Natural killer cell (primary cell): ENCODE data around the gene ETF1. TPM values are rescaled to one million over a fixed set of nuclear protein-coding genes. Genes with fewer than 3 reads are reported as not detected.

Experiments used
- ATAC-seq, 3 donors: fragments of 150-1000 bp in 2 of 3; fragments of 200-7000 bp in 1 of 3; cut with Tn5 transposase; 1 replicate in 1 of 3; 2 replicates in 2 of 3; pipeline ENCODE4 v1.10.0; 2021; ENCODE audit warnings: mild to moderate bottlenecking in 2 of 3, moderate library complexity in 2 of 3
- DNase-seq, 2 donors: peaks; one replicate each; pipeline versions ENCODE4 v3.0.0 to v3.0.0-alpha.2; 2013 to 2021; ENCODE audit warnings: mixed read lengths in 1 of 2
- H3K27ac ChIP-seq: one replicate; pipeline ENCODE4 v1.5.1; 2013; ENCODE audit warnings: mild to moderate bottlenecking, low read length
- H3K27me3 ChIP-seq: one replicate; pipeline ENCODE4 v1.6.1; 2013; ENCODE audit warnings: low read length; ENCODE audit not compliant: control insufficient read depth, insufficient read depth
- H3K36me3 ChIP-seq: one replicate; pipeline ENCODE4 v1.6.1; 2013; ENCODE audit warnings: low read length; ENCODE audit not compliant: control insufficient read depth, insufficient read depth
- H3K4me1 ChIP-seq: one replicate; pipeline ENCODE4 v1.6.1; 2013; ENCODE audit warnings: low read length; ENCODE audit not compliant: control insufficient read depth, insufficient read depth
- H3K4me3 ChIP-seq: one replicate; pipeline ENCODE4 v1.5.1; 2013; ENCODE audit warnings: low read length
- H3K9me3 ChIP-seq: one replicate; pipeline ENCODE4 v1.6.1; 2013; ENCODE audit warnings: low read length; ENCODE audit not compliant: control insufficient read depth, insufficient read depth
- H3K27ac Mint-ChIP-seq, 2 donors: one replicate each; pipeline ENCODE4 v1.8.0; 2022; ENCODE audit warnings: mild to moderate bottlenecking in 2 of 2, mixed read lengths in 2 of 2, moderate library complexity in 1 of 2
- H3K27me3 Mint-ChIP-seq, 2 donors: one replicate each; pipeline ENCODE4 v1.8.0; 2022; ENCODE audit warnings: low read depth in 2 of 2, mixed read lengths in 2 of 2
- H3K36me3 Mint-ChIP-seq: one replicate; pipeline ENCODE4 v1.8.0; 2022; ENCODE audit warnings: mixed read lengths
- H3K4me1 Mint-ChIP-seq, 2 donors: one replicate each; pipeline ENCODE4 v1.8.0; 2022; ENCODE audit warnings: mixed read lengths in 2 of 2
- H3K4me3 Mint-ChIP-seq: one replicate; pipeline ENCODE4 v1.8.0; 2022; ENCODE audit warnings: mild to moderate bottlenecking, moderate library complexity, mixed read lengths
- H3K9me3 Mint-ChIP-seq, 2 donors: one replicate each; pipeline ENCODE4 v1.8.0; 2022; ENCODE audit warnings: mixed read lengths in 2 of 2
- CTCF ChIP-seq: fragments of 200-600 bp; IDR thresholded peaks from one replicate; pipeline ENCODE4 v1.8.0; 2022; ENCODE audit warnings: antibody characterized with exemption
- WGBS: methylation state at CpG from one replicate; pipeline ENCODE4 v1.1.7; 2013; ENCODE audit warnings: missing lambda C conversion rate; ENCODE audit not compliant: insufficient coverage; 5-methylcytosine and 5-hydroxymethylcytosine counted together
- intact Hi-C: fragments of 100-400 bp; cut with micrococcal nuclease; formaldehyde crosslinking; loops from one replicate; pipeline ENCODE4 v1.14.2; 2022
- total RNA-seq, 4 donors: library from RNA; stranded (reverse); fragments of 120-200 nt in 1 of 4; gene quantifications; one replicate each; pipeline versions ENCODE4 v1.2.3 to v1.2.4, GENCODE V29; 2013 to 2022

ETF1 gene
- total RNA-seq, 3 donors from 2014 or later (not counting 1 experiment from before 2014, with no cell fraction given): 135 to 189 (median 136) TPM

DNA sequence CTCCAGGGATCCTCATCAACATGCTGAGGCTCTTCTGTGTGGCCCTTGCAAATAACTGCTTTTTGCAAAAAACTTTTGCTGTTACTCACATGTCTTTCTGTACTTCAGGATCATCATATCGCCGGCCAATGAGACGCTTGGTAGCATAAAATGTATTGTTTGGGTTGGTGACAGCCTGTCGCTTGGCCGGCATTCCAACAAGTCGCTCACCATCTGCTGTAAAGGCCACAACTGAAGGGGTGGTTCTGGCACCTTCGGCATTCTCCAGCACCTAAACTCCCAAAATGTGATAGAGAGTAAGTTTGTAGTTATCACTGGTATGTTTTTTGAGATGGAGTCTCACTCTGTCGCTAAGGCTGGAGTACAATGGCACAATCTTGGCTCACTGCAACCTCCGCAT, 27.8 kb upstream of the ETF1 start:
- Mint-ChIP-seq H3K4me3 (no peak overlapping the region), H3K36me3 (peaks cover 18% of the 10 kb centered on the region), H3K4me1 (peaks cover 45 to 59% of the 10 kb centered on the region in 2 donors), H3K27me3 (no peaks in the 10 kb centered on the region), H3K9me3 (peaks cover 0 to 1% of the 10 kb centered on the region in 2 donors), H3K27ac (no peak overlapping the region)
- Histone ChIP-seq H3K36me3 (peaks cover 72% of the 10 kb centered on the region), H3K27ac (no peak overlapping the region), H3K9me3 (no peaks in the 10 kb centered on the region), H3K4me3 (no peak overlapping the region), H3K4me1 (peaks cover 33% of the 10 kb centered on the region), H3K27me3 (no peaks in the 10 kb centered on the region)
- no peak for DNase-seq
- no peak for ATAC-seq
- TF ChIP-seq CTCF: no peak
- 99% methylated on average over 9 of the region's 9 CpGs for WGBS
- intact Hi-C loops: loop anchor here (10.0 kb wide), 2 partner anchors 624 to 724 kb away; partner anchors contain the start of genes MATR3 and SIL1

DNA sequence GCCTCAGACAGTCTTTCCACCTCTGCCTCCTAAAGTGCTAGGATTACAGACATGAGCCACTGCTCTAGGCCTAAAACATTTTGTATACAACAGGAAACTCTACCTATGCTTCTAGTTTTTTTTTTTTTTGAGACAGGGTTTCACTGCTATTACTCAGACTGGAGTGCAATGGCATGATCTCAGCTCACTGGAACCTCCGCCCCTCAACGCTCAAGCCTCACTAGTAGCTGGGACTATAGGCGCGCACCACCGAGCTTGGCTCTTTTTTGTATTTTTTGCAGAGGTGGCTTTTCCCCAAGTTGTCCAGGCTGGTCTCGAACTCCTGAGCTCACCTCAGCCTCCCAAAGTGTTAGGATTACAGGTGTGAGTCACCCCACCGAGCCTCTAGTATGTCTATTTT, 26.7 kb upstream of the ETF1 start:
- intact Hi-C loops: loop anchor here (10.0 kb wide), 3 partner anchors 625 to 815 kb away; partner anchors contain the start of genes MATR3, MZB1, SIL1 and SLC23A1
- no peaks in the 10 kb centered on the region for H3K27me3 ChIP-seq
- TF ChIP-seq CTCF: no peak
- ATAC-seq (no peak), DNase-seq (no peak)
- Mint-ChIP-seq H3K9me3 (no peaks in the 10 kb centered on the region), H3K36me3 (peaks cover 26% of the 10 kb centered on the region), H3K27me3 (no peaks in the 10 kb centered on the region), H3K27ac (no peak overlapping the region), H3K4me1 (peaks cover 44 to 59% of the 10 kb centered on the region in 2 donors), H3K4me3 (no peak overlapping the region)
- H3K4me1 ChIP-seq: peaks cover 41% of the 10 kb centered on the region
- no peaks in the 10 kb centered on the region for H3K9me3 ChIP-seq
- WGBS: 96% methylated on average over 7 of the region's 7 CpGs
- H3K27ac ChIP-seq: no peak overlapping the region
- H3K4me3 ChIP-seq: no peak overlapping the region
- peaks cover 75% of the 10 kb centered on the region for H3K36me3 ChIP-seq

- H3K27ac Mint-ChIP-seq: peak overlapping the region; percentile 87 to 92
- Histone ChIP-seq H3K27me3 (no peaks in the 10 kb centered on the region), H3K4me3 (no peak overlapping the region), H3K36me3 (peaks cover 76% of the 10 kb centered on the region), H3K9me3 (no peaks in the 10 kb centered on the region), H3K4me1 (peaks cover 46% of the 10 kb centered on the region), H3K27ac (no peak overlapping the region)
- H3K27me3 Mint-ChIP-seq: no peaks in the 10 kb centered on the region
- no peak for TF ChIP-seq CTCF
- H3K36me3 Mint-ChIP-seq: peaks cover 27% of the 10 kb centered on the region
- H3K9me3 Mint-ChIP-seq: no peaks in the 10 kb centered on the region
- ATAC-seq: no peak
- 97% methylated on average over 15 of the region's 16 CpGs for WGBS
- DNase-seq: no peak
- intact Hi-C loops: loop anchor here (10.0 kb wide), 1 partner anchor 817 kb away; the partner anchor contains the start of genes MZB1 and SLC23A1
- H3K4me3 Mint-ChIP-seq: peak overlapping the region; percentile 58
- H3K4me1 Mint-ChIP-seq: peaks cover 49 to 59% of the 10 kb centered on the region in 2 donors
Observed at GRCh38 chr5:138568061-138568824, 25.2 kb upstream of the ETF1 start.
